H1 (cell line): ENCODE data around the gene EIF4E.

Experiments used
- BCL11A ChIP-seq, 2 experiments: IDR thresholded peaks; one replicate each; pipeline ENCODE4 v1.6.1; 2011; ENCODE audit warnings: low read depth in 2 of 2, low read length in 2 of 2, mild to moderate bottlenecking in 2 of 2
- CEBPB ChIP-seq: IDR thresholded peaks from 2 replicates; pipeline ENCODE4 v1.6.1; 2012; ENCODE audit warnings: low read depth, low read length
- EGR1 ChIP-seq: IDR thresholded peaks from 2 replicates; pipeline ENCODE4 v1.6.1; 2011; ENCODE audit warnings: low read depth, low read length, borderline replicate concordance
- GTF2F1 ChIP-seq: IDR thresholded peaks from 2 replicates; pipeline ENCODE4 v1.6.1; 2012; ENCODE audit warnings: low read depth, low read length, improper control_type of control experiment, borderline replicate concordance
- HDAC2 ChIP-seq, 2 experiments: fragments of 300-600 bp in 1 of 2; sonication (generic) in 1 of 2; IDR thresholded peaks; 2 replicates each; pipeline ENCODE4 v1.6.1; 2011 to 2012; ENCODE audit warnings: low read depth in 2 of 2, low read length in 2 of 2, mild to moderate bottlenecking in 2 of 2, moderate library complexity in 2 of 2, borderline replicate concordance in 1 of 2, inconsistent platforms in 1 of 2
- HDAC6 ChIP-seq: IDR thresholded peaks from one replicate; pipeline ENCODE4 v1.7.1; 2012; ENCODE audit warnings: low read depth, mild to moderate bottlenecking, inconsistent platforms, low read length, moderate library complexity
- MAFK ChIP-seq: IDR thresholded peaks from 2 replicates; pipeline ENCODE4 v1.6.1; 2012; ENCODE audit warnings: low read depth, mild to moderate bottlenecking, improper control_type of control experiment, low read length
- POLR2A ChIP-seq, 2 experiments: IDR thresholded peaks; 1 replicate in 1 of 2; 2 replicates in 1 of 2; pipeline ENCODE4 v1.6.1; 2011; ENCODE audit warnings: low read depth in 2 of 2, low read length in 2 of 2, mild to moderate bottlenecking in 2 of 2; ENCODE audit errors: control extremely low read depth in 1 of 2
- POLR2AphosphoS5 ChIP-seq: IDR thresholded peaks from 2 replicates; pipeline ENCODE4 v1.6.1; 2011; ENCODE audit warnings: low read depth, low read length
- SRF ChIP-seq: IDR thresholded peaks from 2 replicates; pipeline ENCODE4 v1.6.1; 2011; ENCODE audit warnings: mild to moderate bottlenecking, low read depth, low read length, moderate library complexity
- YY1 ChIP-seq: IDR thresholded peaks from 2 replicates; pipeline ENCODE4 v1.6.1; 2011; ENCODE audit warnings: low read depth, mild to moderate bottlenecking, low read length
- TF ChIP-seq, protein P1 (sequence below), 3 experiments: IDR thresholded peaks; 1 replicate in 2 of 3; 2 replicates in 1 of 3; pipeline versions ENCODE4 v1.5.1 to v1.6.1; 2011; ENCODE audit warnings: low read length in 3 of 3, mild to moderate bottlenecking in 3 of 3, inconsistent platforms in 2 of 3, low read depth in 1 of 3, moderate library complexity in 1 of 3; ENCODE audit not compliant: insufficient read depth in 1 of 3; ENCODE audit errors: control extremely low read depth in 1 of 3
- TF ChIP-seq, protein P2 (sequence below): IDR thresholded peaks from 2 replicates; pipeline ENCODE4 v1.6.1; 2012; ENCODE audit warnings: inconsistent platforms

DNA sequence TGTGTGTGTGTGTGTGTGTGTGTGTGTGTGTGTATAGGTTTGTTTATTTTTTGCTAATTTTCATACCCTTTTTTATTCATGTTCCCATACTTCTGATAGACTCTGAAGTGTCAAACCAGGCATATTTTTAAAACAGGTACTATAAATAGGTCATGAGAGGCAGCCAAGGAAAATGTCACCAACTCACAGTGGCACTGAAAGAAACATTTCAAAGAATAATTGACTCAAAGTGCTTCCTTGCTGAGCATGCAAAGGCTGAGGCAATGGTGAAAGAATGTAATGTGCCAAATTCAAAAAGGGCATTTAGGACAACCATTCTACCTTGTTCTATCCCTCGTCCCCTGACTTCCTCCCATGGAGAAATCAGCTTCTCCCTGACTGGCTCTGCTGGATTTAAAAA is 95.5 kb downstream of the EIF4E start:
- TF ChIP-seq MAFK (no peak), EGR1 (no peak), SRF (no peak), HDAC2 (IDR thresholded peaks at IDR 0.05; ENCODE audit: borderline replicate concordance in 1 of 2, low read depth in 2 of 2, low read length in 2 of 2) (no peak), GTF2F1 (no peak), CEBPB (no peak), YY1 (no peak), HDAC6 (no peak), POLR2AphosphoS5 (no peak), BCL11A (IDR thresholded peaks at IDR 0.05; ENCODE audit: low read depth in 2 of 2, low read length in 2 of 2) (no peak), POLR2A (IDR thresholded peaks at IDR 0.05; ENCODE audit: control extremely low read depth in 1 of 2, low read depth in 2 of 2, low read length in 2 of 2) (no peak)
- TF ChIP-seq, protein P1, sequence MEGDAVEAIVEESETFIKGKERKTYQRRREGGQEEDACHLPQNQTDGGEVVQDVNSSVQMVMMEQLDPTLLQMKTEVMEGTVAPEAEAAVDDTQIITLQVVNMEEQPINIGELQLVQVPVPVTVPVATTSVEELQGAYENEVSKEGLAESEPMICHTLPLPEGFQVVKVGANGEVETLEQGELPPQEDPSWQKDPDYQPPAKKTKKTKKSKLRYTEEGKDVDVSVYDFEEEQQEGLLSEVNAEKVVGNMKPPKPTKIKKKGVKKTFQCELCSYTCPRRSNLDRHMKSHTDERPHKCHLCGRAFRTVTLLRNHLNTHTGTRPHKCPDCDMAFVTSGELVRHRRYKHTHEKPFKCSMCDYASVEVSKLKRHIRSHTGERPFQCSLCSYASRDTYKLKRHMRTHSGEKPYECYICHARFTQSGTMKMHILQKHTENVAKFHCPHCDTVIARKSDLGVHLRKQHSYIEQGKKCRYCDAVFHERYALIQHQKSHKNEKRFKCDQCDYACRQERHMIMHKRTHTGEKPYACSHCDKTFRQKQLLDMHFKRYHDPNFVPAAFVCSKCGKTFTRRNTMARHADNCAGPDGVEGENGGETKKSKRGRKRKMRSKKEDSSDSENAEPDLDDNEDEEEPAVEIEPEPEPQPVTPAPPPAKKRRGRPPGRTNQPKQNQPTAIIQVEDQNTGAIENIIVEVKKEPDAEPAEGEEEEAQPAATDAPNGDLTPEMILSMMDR (IDR thresholded peaks at IDR 0.05; ENCODE audit: control extremely low read depth in 1 of 3, insufficient read depth in 1 of 3, low read depth in 1 of 3, low read length in 3 of 3): no peak
- TF ChIP-seq, protein P2, sequence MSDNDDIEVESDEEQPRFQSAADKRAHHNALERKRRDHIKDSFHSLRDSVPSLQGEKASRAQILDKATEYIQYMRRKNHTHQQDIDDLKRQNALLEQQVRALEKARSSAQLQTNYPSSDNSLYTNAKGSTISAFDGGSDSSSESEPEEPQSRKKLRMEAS: no peak
